Superior temporal gyrus (tissue), 1 donor: ENCODE data around the gene TMEM126B.
"Not testable (repeated sequence)": the region's sequence is repeated elsewhere in the genome, so short reads cannot be mapped to it uniquely, and the experiment has no call there.

ENCODE experiments used
- DNase-seq: peaks from one replicate; pipeline ENCODE4 v3.0.0-alpha.2; 2016; ENCODE audit errors: extremely low spot score

The TMEM126B gene

DNA sequence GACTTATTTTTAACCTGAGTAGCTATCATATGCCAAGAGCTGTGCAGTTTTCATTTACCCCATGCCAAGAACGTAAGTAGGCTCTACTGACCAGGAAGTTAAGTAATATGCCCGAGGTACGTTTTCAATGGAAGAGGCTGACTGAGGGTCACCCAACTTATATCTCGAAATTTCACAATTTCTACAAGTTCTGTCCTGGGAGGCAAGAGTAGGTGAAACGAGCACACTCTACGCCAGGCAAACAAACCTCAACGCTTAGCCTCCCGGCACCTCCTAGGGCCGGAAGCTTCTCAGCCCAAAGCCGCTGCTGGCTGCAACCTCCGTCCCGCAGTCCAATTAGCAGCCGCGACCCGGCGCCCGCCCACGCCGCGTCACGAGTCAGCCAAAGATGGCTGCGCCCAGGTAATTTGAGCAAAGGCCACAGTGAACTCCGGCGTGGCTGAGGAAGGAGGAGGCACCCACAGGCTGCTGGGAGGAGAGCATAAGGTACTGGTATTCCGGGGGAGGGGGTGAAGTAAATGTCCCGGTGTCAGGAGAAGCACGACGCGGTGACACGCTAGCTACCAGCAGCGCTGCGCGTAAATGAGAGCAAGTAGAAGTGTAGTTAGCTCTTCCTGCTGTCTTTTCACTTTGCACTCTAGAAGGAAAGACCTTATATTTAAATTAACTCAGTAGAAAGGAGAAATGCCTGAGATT is 19.4 kb downstream of the TMEM126B start, which contains the start of gene TMEM126A:
TMEM126A (plus strand) TSS at position 364 of the 696 bp plus-strand sequence. CDS start 2,289 bp downstream, outside the sequence.
- peak; percentile 90 for DNase-seq

DNA sequence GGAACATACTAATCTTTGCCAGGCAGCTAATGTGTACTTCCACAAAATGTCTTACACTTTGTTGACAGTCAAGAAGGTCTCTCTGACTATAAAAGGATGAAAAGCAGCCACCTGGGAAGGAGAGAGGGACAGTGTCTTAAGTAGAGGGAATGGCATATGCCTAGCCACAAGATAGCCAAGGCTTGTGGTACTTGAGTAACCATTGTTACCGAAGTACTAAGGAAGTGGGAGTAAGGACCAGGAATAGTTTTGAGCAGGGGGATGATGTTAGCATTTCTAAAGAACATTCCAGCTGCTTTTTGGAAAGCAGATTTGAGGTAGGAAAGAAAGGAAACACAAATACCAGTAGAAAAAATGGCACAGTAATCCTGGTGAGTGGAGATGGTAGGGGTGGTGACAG is 22.7 kb downstream of the TMEM126B start:
- DNase-seq, result no peak

DNA sequence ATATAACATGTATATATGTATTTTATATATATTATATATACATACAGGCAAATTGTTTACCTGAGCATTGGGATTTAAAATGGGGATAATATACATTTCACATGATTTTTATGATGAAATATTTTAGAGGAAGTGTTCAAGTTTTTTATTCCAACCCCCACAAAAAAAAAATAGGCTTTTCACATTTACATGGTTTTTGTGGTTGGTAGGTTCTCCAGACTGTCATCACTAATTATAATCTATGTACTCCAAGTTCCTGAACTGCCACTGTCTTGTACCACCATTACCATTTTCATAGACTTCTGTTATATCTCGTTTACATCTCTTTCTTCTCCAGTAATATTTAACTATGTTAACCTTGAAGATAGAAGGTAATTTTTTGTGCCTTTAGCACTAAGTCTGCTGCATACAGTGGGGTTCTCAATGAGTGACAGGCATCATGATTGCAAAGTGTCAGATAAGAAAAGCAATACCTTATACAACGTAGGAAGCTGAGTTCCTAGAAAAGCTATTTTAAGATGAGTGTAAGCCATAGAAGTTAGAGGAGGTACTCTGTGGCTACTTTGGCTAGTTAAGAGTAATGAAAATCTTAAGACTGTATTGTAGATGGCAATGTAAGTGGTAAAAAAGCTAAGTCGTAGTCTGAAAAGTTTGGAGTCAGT is 24.5 kb downstream of the TMEM126B start:
- no peak for DNase-seq

DNA sequence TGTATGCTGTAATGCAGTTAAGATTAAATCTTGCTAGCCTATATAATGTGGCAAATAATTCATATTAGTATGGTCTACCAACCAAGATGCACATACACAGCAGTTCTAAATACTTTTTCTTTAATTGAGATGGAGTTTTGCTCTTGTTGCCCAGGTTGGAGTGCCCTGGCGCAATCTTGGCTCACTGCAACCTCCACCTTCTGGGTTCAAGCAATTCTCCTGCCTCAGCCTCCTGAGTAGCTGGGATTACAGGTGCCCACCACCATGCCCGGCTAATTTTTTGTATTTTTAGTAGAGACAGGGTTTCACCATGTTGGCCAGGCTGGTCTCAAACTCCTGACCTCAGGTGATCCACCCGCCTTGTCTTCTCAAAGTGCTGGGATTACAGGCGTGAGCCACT is 25.9 kb downstream of the TMEM126B start:
- DNase-seq, result not testable (repeated sequence)

- DNase-seq, result no peak
Observed at GRCh38 chr11:85656777-85657176, 28.4 kb downstream of the TMEM126B start.

DNA sequence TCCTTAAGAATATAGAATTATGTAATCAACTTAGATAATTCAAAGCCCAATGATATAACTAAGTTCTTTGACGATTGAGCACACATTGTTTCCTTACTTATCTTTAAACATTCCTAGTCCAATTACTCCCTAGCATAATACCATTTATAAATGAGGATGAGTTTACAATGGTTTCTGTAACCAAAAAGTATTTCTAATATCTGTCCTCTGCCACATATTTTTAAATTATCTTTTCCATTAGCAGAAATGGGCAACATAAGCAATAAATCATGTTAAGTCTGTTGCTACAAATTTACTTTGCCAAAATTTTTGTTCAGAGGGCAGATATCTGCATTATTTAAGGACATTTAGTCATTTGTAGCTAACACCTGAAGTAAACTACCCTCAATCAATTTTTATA is 29.8 kb downstream of the TMEM126B start:
- no peak for DNase-seq

- no peak for DNase-seq
Observed at GRCh38 chr11:85661972-85662664, 33.7 kb downstream of the TMEM126B start.

GRCh38 chr11:85663080-85663752 is 34.8 kb downstream of the TMEM126B start:
- DNase-seq, result no peak

GRCh38 chr11:85663753-85664614 is 35.6 kb downstream of the TMEM126B start:
- DNase-seq, result peak; percentile 79

- peak; percentile 98 for DNase-seq
Observed at GRCh38 chr11:85664615-85665481, 36.5 kb downstream of the TMEM126B start, which contains the start of gene CREBZF. Gene CREBZF, minus strand, starts transcription at chr11:85665129. Its CDS starts 254 bp downstream, at chr11:85664875.

- DNase-seq, result no peak
Observed at GRCh38 chr11:85665733-85666132, 37.3 kb downstream of the TMEM126B start.

DNA sequence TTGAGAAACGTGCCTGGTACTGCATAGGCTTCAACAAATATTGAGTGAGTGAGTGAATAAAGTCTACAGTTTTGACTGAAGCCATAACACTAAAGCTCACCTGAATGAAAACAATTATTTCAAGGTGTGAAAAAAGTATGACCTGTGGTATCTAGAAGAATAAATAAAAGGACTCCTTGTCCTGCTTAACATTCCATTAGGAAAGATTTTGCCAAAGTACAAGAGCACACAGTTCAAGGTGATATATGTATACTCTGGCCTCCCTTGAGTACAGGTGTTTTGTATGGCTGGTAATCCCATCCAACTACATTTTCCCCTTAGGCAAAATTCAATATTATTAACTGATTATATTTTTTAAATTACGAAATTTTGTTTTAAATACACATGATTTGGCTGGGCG is 38.3 kb downstream of the TMEM126B start:
- no peak for DNase-seq

GRCh38 chr11:85668157-85668556 is 39.8 kb downstream of the TMEM126B start:
- DNase-seq, result no peak

- not testable (repeated sequence) for DNase-seq
Observed at GRCh38 chr11:85670949-85671663, 42.7 kb downstream of the TMEM126B start.

DNA sequence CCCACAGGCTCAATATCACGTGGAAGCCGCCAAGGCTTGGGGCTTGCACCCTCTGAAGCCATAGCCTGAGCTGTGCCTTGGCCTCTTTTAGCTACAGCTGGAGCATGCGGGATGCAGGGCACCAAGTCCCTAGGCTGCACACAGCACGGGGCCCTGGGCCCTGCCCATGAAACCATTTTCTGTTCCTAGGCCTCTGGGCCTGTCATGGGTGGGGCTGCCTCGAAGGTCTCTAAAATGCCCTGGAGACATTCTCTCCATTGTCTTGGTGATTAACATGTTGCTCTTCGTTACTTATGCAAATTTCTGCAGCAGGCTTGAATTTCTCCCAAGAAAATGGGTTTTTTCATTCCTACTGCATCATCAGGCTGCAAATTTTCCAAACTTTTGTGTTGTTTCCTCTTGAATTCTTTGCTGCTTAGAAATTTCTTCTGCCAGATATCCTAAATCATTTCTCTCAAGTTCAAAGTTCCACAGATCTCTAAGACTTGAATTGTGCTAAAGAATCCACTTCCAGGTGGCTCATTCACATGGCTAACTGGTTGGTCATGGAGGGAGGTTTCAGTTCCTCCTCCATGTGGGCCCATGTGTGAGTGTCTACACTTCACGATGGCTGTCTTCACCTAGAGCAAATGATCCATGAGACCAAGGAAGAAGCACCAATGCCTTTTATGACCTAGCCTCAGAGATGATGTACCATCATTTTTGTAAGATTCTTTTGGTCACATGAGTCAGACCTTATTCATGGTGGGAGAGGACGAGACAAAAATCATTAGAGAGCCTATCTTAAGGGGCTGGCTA is 43.9 kb downstream of the TMEM126B start:
- no peak for DNase-seq

DNA sequence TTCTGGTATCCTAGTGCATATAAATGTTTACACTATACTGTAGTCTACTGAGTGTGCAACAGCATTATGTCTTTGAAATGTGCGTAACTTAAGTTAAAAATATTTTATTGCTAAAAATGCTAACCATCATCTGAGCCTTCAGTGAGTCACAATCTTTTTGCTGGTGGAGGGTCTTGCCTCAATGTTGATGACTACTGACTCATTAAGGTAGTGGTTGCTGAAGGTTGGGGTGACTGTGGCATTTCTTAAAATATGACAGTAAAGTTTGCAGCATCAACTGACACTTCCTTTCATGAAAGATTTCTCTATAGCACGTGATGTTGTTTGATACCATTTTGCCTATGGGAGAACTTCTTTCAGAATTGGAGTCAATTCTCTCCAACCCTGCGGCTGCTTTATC is 45.0 kb downstream of the TMEM126B start:
- no peak for DNase-seq

- no peak for DNase-seq
Observed at GRCh38 chr11:85679576-85679975, 51.2 kb downstream of the TMEM126B start.

- DNase-seq, result no peak
Observed at GRCh38 chr11:85680897-85681296, 52.5 kb downstream of the TMEM126B start.
